Measurements from ENCODE around the gene PSMB11. TPM values are rescaled to one million over a fixed set of nuclear protein-coding genes. Genes with fewer than 3 reads are reported as not detected.
A peak's percentile ranks its signal among the peaks of the same experiment; 100 is the strongest.

The PSMB11 gene
- total RNA-seq, 1 experiment from 2014 or later: not detected

DNA sequence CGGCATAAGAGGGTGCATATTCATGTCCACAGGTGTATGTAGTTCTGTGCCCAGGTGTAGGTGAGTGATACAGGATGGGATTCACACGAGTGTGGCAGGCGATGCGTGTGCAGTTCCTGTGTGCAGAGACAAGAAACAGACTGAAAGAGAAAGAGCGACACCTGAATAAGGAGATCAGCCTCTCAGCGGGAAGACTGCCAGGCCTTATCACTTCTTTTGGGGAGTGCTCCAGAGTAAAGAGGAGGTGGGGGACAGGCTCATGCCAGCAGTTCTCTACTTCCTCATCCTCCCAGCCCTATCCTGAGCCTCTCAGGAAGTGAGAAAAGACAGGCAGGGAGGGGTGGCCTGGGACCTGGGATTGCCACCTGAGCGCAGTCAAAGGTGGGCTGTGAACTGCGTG, 2.8 kb downstream of the PSMB11 start:
- H3T11ph ChIP-seq (ENCODE audit: low read length): no peak overlapping the region
- no peaks in the 10 kb centered on the region for H3K4me1 ChIP-seq (ENCODE audit: insufficient read depth, low read length)
- no peaks in the 10 kb centered on the region for H3K9me3 Mint-ChIP-seq
- H2BK5ac ChIP-seq (ENCODE audit: insufficient read length, low read length): no peak overlapping the region
- no peak overlapping the region for H3K27ac ChIP-seq (ENCODE audit: insufficient read length, low read depth, low read length)
- no peak overlapping the region for H3K4ac ChIP-seq (ENCODE audit: low read depth, low read length)
- no peak overlapping the region for H4K5ac ChIP-seq (ENCODE audit: insufficient read length, low read depth, low read length)
- H3K79me1 ChIP-seq (ENCODE audit: insufficient read depth, low read depth, low read length, poor library complexity, severe bottlenecking): no peaks in the 10 kb centered on the region
- peak overlapping the region in 2 of 3 experiments; percentile 9 to 36; a peak in 3 of 7 replicates for H3K27ac Mint-ChIP-seq
- H4K8ac ChIP-seq (replicated peaks; ENCODE audit: insufficient read length, low read depth, low read length): no peak overlapping the region
- no peak overlapping the region for H4K91ac ChIP-seq (ENCODE audit: insufficient read length, low read depth, low read length)
- H3K79me2 ChIP-seq (ENCODE audit: insufficient read depth, low read length): no peaks in the 10 kb centered on the region
- H3K14ac ChIP-seq (ENCODE audit: insufficient read depth, low read length): no peak overlapping the region
- peaks cover 1% of the 10 kb centered on the region; the same call in 1 of the 2 replicates for H3K27me3 Mint-ChIP-seq (ENCODE audit: low read depth)
- H3K18ac ChIP-seq (ENCODE audit: insufficient read length, low read depth, low read length): no peak overlapping the region
- no peaks in the 10 kb centered on the region for H3K9me3 ChIP-seq (ENCODE audit: control insufficient read depth, low read depth, low read length)
- no peak overlapping the region for H2AFZ ChIP-seq (ENCODE audit: low read length)
- DNase-seq: no peak
- no peak overlapping the region for H3K56ac ChIP-seq (ENCODE audit: insufficient read length, low read depth, low read length)
- TF ChIP-seq, protein P1, sequence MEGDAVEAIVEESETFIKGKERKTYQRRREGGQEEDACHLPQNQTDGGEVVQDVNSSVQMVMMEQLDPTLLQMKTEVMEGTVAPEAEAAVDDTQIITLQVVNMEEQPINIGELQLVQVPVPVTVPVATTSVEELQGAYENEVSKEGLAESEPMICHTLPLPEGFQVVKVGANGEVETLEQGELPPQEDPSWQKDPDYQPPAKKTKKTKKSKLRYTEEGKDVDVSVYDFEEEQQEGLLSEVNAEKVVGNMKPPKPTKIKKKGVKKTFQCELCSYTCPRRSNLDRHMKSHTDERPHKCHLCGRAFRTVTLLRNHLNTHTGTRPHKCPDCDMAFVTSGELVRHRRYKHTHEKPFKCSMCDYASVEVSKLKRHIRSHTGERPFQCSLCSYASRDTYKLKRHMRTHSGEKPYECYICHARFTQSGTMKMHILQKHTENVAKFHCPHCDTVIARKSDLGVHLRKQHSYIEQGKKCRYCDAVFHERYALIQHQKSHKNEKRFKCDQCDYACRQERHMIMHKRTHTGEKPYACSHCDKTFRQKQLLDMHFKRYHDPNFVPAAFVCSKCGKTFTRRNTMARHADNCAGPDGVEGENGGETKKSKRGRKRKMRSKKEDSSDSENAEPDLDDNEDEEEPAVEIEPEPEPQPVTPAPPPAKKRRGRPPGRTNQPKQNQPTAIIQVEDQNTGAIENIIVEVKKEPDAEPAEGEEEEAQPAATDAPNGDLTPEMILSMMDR (conservative IDR thresholded peaks at IDR 0.05): no peak
- no peaks in the 10 kb centered on the region for H3K27me3 ChIP-seq (ENCODE audit: insufficient read depth, low read length)
- peak overlapping the region in 1 of 2 experiments; percentile 19; a peak in 1 of 5 replicates for H3K4me3 Mint-ChIP-seq
- no peak overlapping the region for H2BK120ac ChIP-seq (ENCODE audit: low read depth, low read length, poor library complexity, severe bottlenecking)
- peaks cover 6 to 15% of the 10 kb centered on the region in 2 experiments for H3K4me1 Mint-ChIP-seq
- H3K36me3 Mint-ChIP-seq (ENCODE audit: insufficient read depth in 1 of 3, low read depth in 3 of 3): peaks cover 7 to 17% (median 16%) of the 10 kb centered on the region in 3 experiments
- no peak overlapping the region for H2BK15ac ChIP-seq (ENCODE audit: low read depth, low read length)
- H3K9ac ChIP-seq (ENCODE audit: extremely low read depth, insufficient read length, low read length): no peak overlapping the region
- H3K23me2 ChIP-seq (ENCODE audit: insufficient read length, low read depth, low read length, poor library complexity, severe bottlenecking): no peaks in the 10 kb centered on the region
- no peak overlapping the region for H2BK20ac ChIP-seq (ENCODE audit: low read depth, low read length, poor library complexity, severe bottlenecking)
- no peaks in the 10 kb centered on the region for H4K20me1 ChIP-seq (ENCODE audit: control insufficient read depth, insufficient read depth, insufficient read length)
- no peak overlapping the region for H3K23ac ChIP-seq (ENCODE audit: insufficient read length, low read depth, low read length)
- no peak overlapping the region for H3K4me2 ChIP-seq (ENCODE audit: insufficient read depth, insufficient read length, low read length)
- no CpG with 5 or more reads among the region's 8 CpGs for WGBS (ENCODE audit: extremely low coverage, insufficient read length, low lambda C conversion rate)
- H2BK12ac ChIP-seq (ENCODE audit: insufficient read length, low read depth, low read length): no peak overlapping the region
- H2AK5ac ChIP-seq (ENCODE audit: insufficient read length, low read length): no peak overlapping the region
